Right kidney (tissue), 1 donor: Measurements from ENCODE around the gene PRKG1.

ENCODE experiments used
- DNase-seq: peaks from one replicate; pipeline ENCODE4 v3.0.0-alpha.2; 2016

Gene PRKG1

GRCh38 chr10:51608211-51608610 is 533.9 kb downstream of the PRKG1 start:
- DNase-seq = no peak

- no peak for DNase-seq
These were observed 541.5 kb downstream of the PRKG1 start for GRCh38 chr10:51615764-51616298.

- DNase-seq = no peak
These were observed 543.4 kb downstream of the PRKG1 start for GRCh38 chr10:51617576-51618235.

- no peak for DNase-seq
These were observed 545.1 kb downstream of the PRKG1 start for GRCh38 chr10:51619365-51619764.

- DNase-seq = no peak
These were observed 545.8 kb downstream of the PRKG1 start for GRCh38 chr10:51620131-51620530.

- no peak for DNase-seq
These were observed 549.7 kb downstream of the PRKG1 start for GRCh38 chr10:51624013-51624412.

- DNase-seq = no peak
These were observed 555.8 kb downstream of the PRKG1 start for GRCh38 chr10:51629934-51630639.

GRCh38 chr10:51630640-51631005 is 556.3 kb downstream of the PRKG1 start:
- no peak for DNase-seq

GRCh38 chr10:51635436-51635835 is 561.1 kb downstream of the PRKG1 start:
- no peak for DNase-seq

GRCh38 chr10:51638211-51638610 is 563.9 kb downstream of the PRKG1 start:
- DNase-seq = no peak

GRCh38 chr10:51638737-51639136 is 564.5 kb downstream of the PRKG1 start:
- no peak for DNase-seq

- no peak for DNase-seq
These were observed 566.0 kb downstream of the PRKG1 start for GRCh38 chr10:51640120-51640819.

- no peak for DNase-seq
These were observed 568.3 kb downstream of the PRKG1 start for GRCh38 chr10:51642581-51642980.

- no peak for DNase-seq
These were observed 569.4 kb downstream of the PRKG1 start for GRCh38 chr10:51643734-51644133.

GRCh38 chr10:51649064-51649463 is 574.8 kb downstream of the PRKG1 start:
- no peak for DNase-seq

- no peak for DNase-seq
These were observed 576.8 kb downstream of the PRKG1 start for GRCh38 chr10:51651063-51651462.

- no peak for DNase-seq
These were observed 578.7 kb downstream of the PRKG1 start for GRCh38 chr10:51653025-51653424.

GRCh38 chr10:51654918-51655317 is 580.6 kb downstream of the PRKG1 start:
- no peak for DNase-seq

- DNase-seq = no peak
These were observed 582.2 kb downstream of the PRKG1 start for GRCh38 chr10:51656503-51656902.

GRCh38 chr10:51658000-51658399 is 583.7 kb downstream of the PRKG1 start:
- no peak for DNase-seq

GRCh38 chr10:51659344-51659743 is 585.1 kb downstream of the PRKG1 start:
- DNase-seq = no peak

GRCh38 chr10:51663086-51663485 is 588.8 kb downstream of the PRKG1 start:
- no peak for DNase-seq

- DNase-seq = no peak
These were observed 592.2 kb downstream of the PRKG1 start for GRCh38 chr10:51666456-51666855.
